Aorta (tissue), 5 donors: ENCODE results near the gene CTRL. TPM values are rescaled to one million over a fixed set of nuclear protein-coding genes. Genes with fewer than 3 reads are reported as not detected.

Experiments used
- ATAC-seq: fragments of 200-7000 bp; cut with Tn5 transposase; one replicate; pipeline ENCODE4 v1.9.1; 2022; ENCODE audit warnings: moderate library complexity; ENCODE audit not compliant: low FRiP score
- DNase-seq, 2 donors: peaks; one replicate each; pipeline ENCODE4 v3.0.0-alpha.2; 2020
- H3K27ac ChIP-seq, 2 donors: one replicate each; pipeline ENCODE4 v1.5.1; 2013; ENCODE audit warnings: low read length in 2 of 2, mild to moderate bottlenecking in 2 of 2, moderate library complexity in 2 of 2, control low read depth in 1 of 2, inconsistent platforms in 1 of 2, low read depth in 1 of 2
- H3K27me3 ChIP-seq, 2 donors: one replicate each; pipeline ENCODE4 v1.6.1; 2013; ENCODE audit warnings: control low read depth in 1 of 2, low read length in 1 of 2, mild to moderate bottlenecking in 1 of 2, moderate library complexity in 1 of 2; ENCODE audit not compliant: insufficient read depth in 2 of 2, control insufficient read depth in 1 of 2
- H3K36me3 ChIP-seq, 2 donors: one replicate each; pipeline ENCODE4 v1.6.1; 2013; ENCODE audit warnings: control low read depth in 1 of 2, low read length in 1 of 2, mild to moderate bottlenecking in 1 of 2; ENCODE audit not compliant: insufficient read depth in 2 of 2, control insufficient read depth in 1 of 2
- H3K4me1 ChIP-seq, 2 donors: one replicate each; pipeline ENCODE4 v1.6.1; 2013; ENCODE audit warnings: low read length in 2 of 2, control low read depth in 1 of 2, mild to moderate bottlenecking in 1 of 2, moderate library complexity in 1 of 2; ENCODE audit not compliant: insufficient read depth in 2 of 2, control insufficient read depth in 1 of 2
- H3K4me3 ChIP-seq, 2 donors: one replicate each; pipeline ENCODE4 v1.5.1; 2013; ENCODE audit warnings: low read length in 2 of 2, control low read depth in 1 of 2, mild to moderate bottlenecking in 1 of 2
- H3K9me3 ChIP-seq: one replicate; pipeline ENCODE4 v1.6.1; 2013; ENCODE audit warnings: mild to moderate bottlenecking, low read length; ENCODE audit not compliant: control insufficient read depth
- WGBS, 2 donors: extraction: QIAGEN DNeasy Blood & Tissue Kit; methylation state at CpG; one replicate each; pipeline ENCODE4 v1.1.7; 2013; 5-methylcytosine and 5-hydroxymethylcytosine counted together
- intact Hi-C, 2 donors: fragments of 100-400 bp; cut with DNase I; formaldehyde crosslinking; loops; one replicate each; pipeline versions ENCODE4 v1.14.2 to v1.15.0; 2022
- polyA plus RNA-seq, 2 donors: library from polyadenylated mRNA; stranded (reverse); fragments of 200-250 nt; gene quantifications; one replicate each; pipeline ENCODE4 v1.2.3, GENCODE V29; 2013
- total RNA-seq, 2 donors: library from RNA; stranded (reverse); fragmentation: NEBNext Ultra II Directional; extraction: Animal tissue kit (Norgen Biotek cat#: 25700); gene quantifications; one replicate each; pipeline ENCODE4 v1.2.1, GENCODE V29; 2021
- donor health status: healthy with polysubstance abuse.
- donor health status: Bipolar disorder and iron deficiency.
- donor health status: DM: no; HTN: no; CAD: no.
- donor health status: DM: no; HTN: no; CAD: no.
- donor health status: DM: yes; HTN: yes; CAD: no.

Gene CTRL
- total and polyA plus RNA-seq, 4 donors, result 0.84 to 3.5 (median 0.90) TPM; not detected in 1

DNA sequence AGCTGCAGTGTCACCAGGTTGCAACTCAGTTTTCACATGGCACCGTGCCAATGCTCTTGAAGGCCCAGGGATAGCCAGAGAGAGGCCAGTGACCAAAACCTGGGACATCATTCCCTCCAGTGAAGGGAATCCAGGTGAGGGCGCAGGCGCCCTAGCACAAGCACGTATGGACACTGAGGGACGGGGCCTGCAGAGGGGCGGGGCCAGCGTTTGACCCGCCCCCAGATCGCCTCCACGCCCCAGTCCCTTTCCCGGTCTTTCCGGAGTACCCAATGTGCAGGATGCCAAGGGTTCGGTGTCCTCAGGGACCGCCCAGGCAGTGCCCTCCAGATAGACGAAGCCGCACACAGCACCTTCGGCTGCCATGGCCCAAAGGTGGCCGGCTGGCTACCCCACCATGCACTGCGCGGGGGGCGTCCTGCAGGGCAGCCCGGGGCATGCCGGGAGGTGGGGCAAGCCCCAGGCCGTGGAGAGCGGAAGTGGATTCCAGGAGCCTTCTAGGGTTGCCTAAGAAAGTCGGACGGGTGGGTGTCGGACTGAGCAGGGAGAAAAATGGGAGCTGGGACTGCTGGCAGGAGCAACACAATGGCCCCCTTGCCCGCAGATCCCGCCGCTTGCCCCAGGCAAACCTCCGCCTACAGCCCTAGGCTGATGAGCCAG, 32.1 kb upstream of the CTRL start:
- Histone ChIP-seq H3K9me3 (no peaks in the 10 kb centered on the region), H3K36me3 (peaks cover 0 to 9% of the 10 kb centered on the region in 2 donors), H3K27ac (no peak overlapping the region), H3K27me3 (no peaks in the 10 kb centered on the region), H3K4me1 (no peaks in the 10 kb centered on the region), H3K4me3 (no peak overlapping the region)
- peak in 1 of 2 donors; percentile 80 for DNase-seq
- intact Hi-C loops, result no loop called here
- no peak for ATAC-seq
- 22 to 27% methylated on average over 32 of the region's 32 CpGs for WGBS, 2 donors

DNA sequence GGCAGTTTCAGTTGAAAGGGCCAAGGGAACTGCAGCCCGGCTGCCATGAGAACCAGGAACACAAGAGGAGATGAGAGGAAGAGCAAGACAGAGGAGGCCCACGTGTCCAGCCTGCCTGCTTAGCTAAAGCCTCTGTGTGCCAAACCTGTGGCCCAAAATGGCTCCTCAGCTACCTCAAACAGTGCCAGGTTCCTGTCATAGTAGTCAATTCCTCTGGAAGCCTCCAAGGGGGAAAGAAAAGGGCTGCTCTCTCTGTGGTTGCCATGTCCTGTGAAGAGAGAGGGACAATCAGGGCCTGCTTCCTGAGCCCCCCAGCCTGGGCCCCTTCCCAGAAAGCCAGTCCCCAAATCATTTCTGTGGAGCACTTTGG, 31.6 kb upstream of the CTRL start:
- Histone ChIP-seq H3K27ac (no peak overlapping the region), H3K27me3 (no peaks in the 10 kb centered on the region), H3K4me3 (no peak overlapping the region), H3K36me3 (peaks cover 0 to 9% of the 10 kb centered on the region in 2 donors), H3K9me3 (no peaks in the 10 kb centered on the region), H3K4me1 (no peaks in the 10 kb centered on the region)
- intact Hi-C loops, result no loop called here
- ATAC-seq (no peak), DNase-seq (no peak)
- 35 to 49% methylated on average over 2 of the region's 2 CpGs for WGBS, 2 donors

- DNase-seq (no peak), ATAC-seq (no peak)
- Histone ChIP-seq H3K4me1 (no peaks in the 10 kb centered on the region), H3K9me3 (no peaks in the 10 kb centered on the region), H3K4me3 (no peak overlapping the region), H3K36me3 (peaks cover 0 to 9% of the 10 kb centered on the region in 2 donors), H3K27ac (no peak overlapping the region), H3K27me3 (no peaks in the 10 kb centered on the region)
- 89 to 90% methylated on average over 8 of the region's 8 CpGs for WGBS, 2 donors
- intact Hi-C loops, result no loop called here
Observed at GRCh38 chr16:67962135-67962534, 30.5 kb upstream of the CTRL start.

GRCh38 chr16:67961551-67961957, 29.9 kb upstream of the CTRL start:
- no peaks in the 10 kb centered on the region for H3K9me3 ChIP-seq
- H3K36me3 ChIP-seq, result peaks cover 0 to 9% of the 10 kb centered on the region in 2 donors
- intact Hi-C loops, result no loop called here
- no peaks in the 10 kb centered on the region for H3K4me1 ChIP-seq
- DNase-seq (peak in 1 of 2 donors; percentile 64), ATAC-seq (no peak)
- no peak overlapping the region for H3K27ac ChIP-seq
- no peak overlapping the region for H3K4me3 ChIP-seq
- no peaks in the 10 kb centered on the region for H3K27me3 ChIP-seq
- WGBS, 2 donors, result 69 to 73% methylated on average over 13 of the region's 13 CpGs

DNA sequence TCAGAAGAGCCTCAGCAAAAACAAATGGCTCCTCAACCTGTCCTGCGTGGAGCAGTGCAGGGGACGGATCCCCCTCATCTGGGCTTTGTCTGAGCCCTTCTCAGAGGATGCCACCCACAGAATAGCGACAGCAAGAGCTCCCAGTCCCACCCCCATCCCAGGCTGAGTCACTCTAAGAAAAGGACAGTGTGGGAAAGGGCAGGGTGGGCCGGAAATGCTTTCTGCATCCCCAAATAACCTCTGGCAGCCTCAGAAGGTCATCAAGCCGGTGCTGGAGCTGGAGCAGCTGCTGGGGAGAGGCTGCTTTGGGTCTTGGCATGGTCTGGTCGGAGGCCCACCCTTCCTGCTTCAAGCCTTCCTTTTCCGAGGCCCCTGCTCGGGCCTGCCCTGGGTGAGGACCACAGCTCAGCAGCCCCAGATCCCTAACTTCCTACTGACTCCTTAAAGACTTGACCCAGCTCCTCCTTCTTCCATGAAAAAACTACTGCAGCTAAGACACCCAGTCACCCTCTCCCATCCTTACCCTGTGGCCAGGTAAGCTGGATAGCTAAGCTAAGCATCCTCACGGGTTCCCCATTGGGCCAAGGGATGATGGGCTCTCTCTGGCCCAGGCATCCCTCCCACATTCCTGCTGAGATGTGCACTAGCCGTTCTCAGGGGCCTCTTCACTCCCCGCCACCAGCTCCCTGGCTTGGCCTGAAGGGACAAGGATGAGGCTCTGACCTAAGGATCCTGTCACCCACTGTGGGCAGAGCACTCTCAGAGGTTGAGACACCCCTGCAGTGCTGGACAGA, 28.1 kb upstream of the CTRL start:
- H3K4me1 ChIP-seq, result no peaks in the 10 kb centered on the region
- DNase-seq (peak in 1 of 2 donors; percentile 85), ATAC-seq (peak; percentile 44)
- no peak overlapping the region for H3K4me3 ChIP-seq
- H3K9me3 ChIP-seq, result no peaks in the 10 kb centered on the region
- intact Hi-C loops, result no loop called here
- no peak overlapping the region for H3K27ac ChIP-seq
- WGBS, 2 donors, result 54 to 68% methylated on average over 11 of the region's 11 CpGs
- peaks cover 0 to 9% of the 10 kb centered on the region in 2 donors for H3K36me3 ChIP-seq
- H3K27me3 ChIP-seq, result no peaks in the 10 kb centered on the region

GRCh38 chr16:67957622-67958021, 26.0 kb upstream of the CTRL start:
- Histone ChIP-seq H3K9me3 (no peaks in the 10 kb centered on the region), H3K4me3 (no peak overlapping the region), H3K27ac (no peak overlapping the region), H3K36me3 (peaks cover 0 to 12% of the 10 kb centered on the region in 2 donors), H3K27me3 (no peaks in the 10 kb centered on the region), H3K4me1 (no peaks in the 10 kb centered on the region)
- DNase-seq, result peak in 1 of 2 donors; percentile 63
- WGBS, 2 donors, result 92 to 95% methylated on average over 9 of the region's 9 CpGs
- no peak for ATAC-seq
- intact Hi-C loops, result no loop called here

GRCh38 chr16:67954421-67955196, 22.9 kb upstream of the CTRL start:
- Histone ChIP-seq H3K9me3 (no peaks in the 10 kb centered on the region), H3K4me1 (no peaks in the 10 kb centered on the region), H3K4me3 (no peak overlapping the region), H3K27me3 (no peaks in the 10 kb centered on the region), H3K36me3 (peaks cover 0 to 15% of the 10 kb centered on the region in 2 donors), H3K27ac (no peak overlapping the region)
- 74 to 75% methylated on average over 10 of the region's 10 CpGs for WGBS, 2 donors
- DNase-seq (peak in 1 of 2 donors; percentile 66), ATAC-seq (no peak)
- intact Hi-C loops, result no loop called here

GRCh38 chr16:67953641-67954375, 22.1 kb upstream of the CTRL start:
- H3K27ac ChIP-seq, result no peak overlapping the region
- H3K4me1 ChIP-seq, result no peaks in the 10 kb centered on the region
- H3K4me3 ChIP-seq, result no peak overlapping the region
- no peaks in the 10 kb centered on the region for H3K9me3 ChIP-seq
- peaks cover 0 to 18% of the 10 kb centered on the region in 2 donors for H3K36me3 ChIP-seq
- 77 to 81% methylated on average over 8 of the region's 8 CpGs for WGBS, 2 donors
- no peaks in the 10 kb centered on the region for H3K27me3 ChIP-seq
- intact Hi-C loops, result no loop called here
- DNase-seq (peak in 1 of 2 donors; percentile 67), ATAC-seq (no peak)
